HG02759 (cell line): ENCODE measurements around the gene LPA.
"Not testable (repeated sequence)": the region's sequence is repeated elsewhere in the genome, so short reads cannot be mapped to it uniquely, and the experiment has no call there.

Experiments used
- ATAC-seq: cut with Tn5 transposase; IDR thresholded peaks from one replicate; pipeline ENCODE4 v1.9.1; 2021; ENCODE audit warnings: mild to moderate bottlenecking, moderate library complexity; ENCODE audit not compliant: unreplicated experiment

The LPA gene

GRCh38 chr6:160664198-160664597, at the start of gene LPA:
LPA (minus strand) TSS chr6:160664275; CDS start chr6:160664214, 61 bp downstream.
- ATAC-seq, result not testable (repeated sequence)

DNA sequence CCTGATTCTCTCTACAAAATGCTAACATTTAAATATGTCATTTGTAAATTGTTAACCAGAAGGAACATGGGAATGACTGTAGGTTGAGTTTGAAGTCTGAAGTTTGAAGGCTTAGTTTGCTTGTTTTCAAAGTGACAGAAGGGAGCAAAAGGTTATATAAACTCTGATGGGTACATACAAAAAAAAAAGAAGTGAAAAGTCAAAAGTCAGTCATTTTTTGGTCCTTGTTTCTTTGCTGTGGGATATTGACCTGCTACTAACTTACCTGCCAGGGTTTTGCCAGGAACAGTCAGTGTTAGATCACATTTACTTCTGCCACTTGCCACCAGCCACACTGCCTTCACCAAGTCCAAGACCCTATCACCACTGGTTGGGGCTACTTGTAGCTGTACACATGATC, 44.9 kb upstream of the LPA start:
- not testable (repeated sequence) for ATAC-seq

GRCh38 chr6:160704688-160705087, 40.6 kb upstream of the LPA start:
- not testable (repeated sequence) for ATAC-seq

- not testable (repeated sequence) for ATAC-seq
Measured at GRCh38 chr6:160701918-160702680, 38.0 kb upstream of the LPA start, which contains the start of gene PLG. PLG (plus strand) TSS chr6:160702244; CDS start chr6:160702305, 61 bp downstream.

GRCh38 chr6:160697826-160698225, 33.8 kb upstream of the LPA start:
- ATAC-seq, result no peak

GRCh38 chr6:160696884-160697283, 32.8 kb upstream of the LPA start:
- ATAC-seq, result not testable (repeated sequence)

DNA sequence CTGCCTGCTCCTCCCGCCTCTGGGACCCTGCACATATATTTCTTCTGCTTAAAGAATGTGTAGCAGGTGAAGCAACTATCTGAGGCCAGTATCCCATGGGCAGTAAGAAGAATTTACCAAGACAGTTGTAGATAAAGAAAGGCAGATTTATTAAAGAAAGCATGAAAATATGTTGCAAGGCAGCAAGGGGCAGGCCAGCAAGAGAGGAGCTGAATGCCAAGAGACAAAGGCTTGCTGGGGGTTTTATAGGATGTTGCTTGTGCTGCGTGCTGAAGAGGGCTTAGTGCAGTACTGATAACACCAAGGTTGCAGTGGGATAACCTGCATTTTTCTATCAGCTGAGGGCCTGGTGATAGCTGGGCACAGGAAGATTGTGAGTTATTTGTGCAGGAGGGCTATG, 31.5 kb upstream of the LPA start:
- not testable (repeated sequence) for ATAC-seq

GRCh38 chr6:160695025-160695424, 30.9 kb upstream of the LPA start:
- ATAC-seq, result not testable (repeated sequence)

DNA sequence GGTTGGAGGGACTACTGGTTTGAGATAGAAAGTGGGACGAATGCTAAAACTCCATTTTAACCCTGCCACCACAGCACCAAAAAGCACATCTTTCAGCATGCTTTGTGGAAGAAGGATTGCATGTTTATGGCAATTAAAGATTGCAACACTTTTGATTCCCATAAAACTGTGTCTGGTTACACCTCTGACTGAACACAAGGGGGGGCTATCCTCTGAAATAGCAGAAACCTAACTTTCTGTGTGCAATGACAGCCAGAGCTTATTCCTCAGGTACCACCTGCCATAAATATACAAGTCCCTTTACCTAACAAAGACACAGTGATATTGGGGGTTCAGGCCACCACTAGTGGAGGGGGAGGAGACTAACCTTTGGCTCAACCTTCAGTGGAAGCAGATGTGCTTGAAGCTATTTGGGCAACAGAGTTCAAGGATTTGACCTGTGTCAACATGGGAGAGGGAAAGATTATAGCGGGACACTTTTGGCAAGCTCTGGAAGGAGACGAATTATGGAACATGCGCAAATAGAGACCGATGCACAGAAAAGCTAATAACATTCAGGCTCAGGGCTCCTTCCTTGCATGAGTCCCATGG, 28.4 kb upstream of the LPA start:
- ATAC-seq, result no peak

DNA sequence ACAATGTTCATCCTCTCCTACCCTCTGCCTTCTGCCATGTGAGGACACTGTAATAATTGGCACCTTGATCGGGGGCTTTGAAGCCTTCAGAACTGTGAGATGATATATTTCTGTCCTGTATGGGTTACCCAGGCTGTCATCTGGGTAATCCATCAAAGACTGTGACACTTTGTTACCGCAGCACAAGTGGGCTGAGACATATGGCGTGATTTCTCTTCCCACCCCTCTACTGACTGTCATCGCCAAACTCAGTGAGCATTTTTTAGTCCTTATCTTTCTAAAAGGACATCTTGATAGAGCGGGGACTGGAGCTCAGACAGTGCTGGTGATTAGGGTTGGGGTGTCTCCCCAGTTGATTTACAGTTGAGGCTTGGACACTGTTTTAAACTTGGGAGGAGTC, 27.5 kb upstream of the LPA start:
- no peak for ATAC-seq

DNA sequence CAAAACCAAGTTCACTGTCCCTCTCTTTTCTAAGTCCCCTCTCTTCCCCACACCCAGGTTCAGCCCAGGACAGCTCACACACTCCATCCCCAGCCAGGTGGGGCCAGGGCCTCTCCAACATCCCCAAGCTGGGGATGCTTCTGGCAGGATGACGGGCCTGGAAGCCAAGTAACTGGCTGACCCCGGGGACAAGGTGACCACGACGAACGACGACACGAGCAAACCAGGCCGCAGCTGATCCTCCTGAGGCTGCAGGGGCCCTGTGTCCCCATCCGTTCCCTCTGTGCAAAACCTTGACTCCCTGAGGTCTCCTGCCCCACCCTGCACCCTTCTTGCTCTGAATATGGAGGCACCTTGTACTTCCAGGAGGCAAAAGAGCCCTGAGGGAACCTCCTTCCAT, 26.4 kb upstream of the LPA start:
- no peak for ATAC-seq

DNA sequence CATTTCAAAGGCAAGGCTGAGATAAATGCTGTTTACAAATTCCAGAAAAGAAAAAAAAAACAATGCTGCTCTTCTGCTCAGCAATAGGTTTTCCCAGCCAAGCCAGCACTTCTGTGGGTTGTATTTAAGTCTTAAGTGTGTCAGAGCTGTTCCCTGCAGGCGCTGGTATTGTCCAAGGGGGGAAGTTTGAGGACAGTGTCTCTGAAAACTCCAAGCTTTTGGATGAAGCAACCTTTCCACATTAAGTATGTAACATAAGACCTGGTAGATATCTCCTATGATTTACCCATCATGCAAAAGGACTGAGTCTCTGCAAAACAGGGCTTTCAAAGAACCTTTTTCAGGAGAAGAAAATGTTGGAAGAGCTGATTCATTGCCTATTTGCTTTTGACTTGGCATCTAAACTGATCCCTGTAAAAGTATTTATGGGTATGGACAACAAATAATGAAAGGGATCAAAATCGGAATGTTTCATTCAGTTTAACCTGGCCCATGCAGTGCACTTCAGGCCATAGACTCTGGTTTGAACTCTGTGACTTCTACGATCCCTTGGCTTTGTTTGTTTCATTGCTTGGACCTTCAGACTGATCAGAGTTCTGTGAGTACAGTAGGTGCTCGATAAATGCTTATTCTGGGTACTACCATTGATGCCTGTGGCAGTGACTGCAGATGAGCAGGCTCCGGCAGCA, 21.8 kb upstream of the LPA start:
- no peak for ATAC-seq

DNA sequence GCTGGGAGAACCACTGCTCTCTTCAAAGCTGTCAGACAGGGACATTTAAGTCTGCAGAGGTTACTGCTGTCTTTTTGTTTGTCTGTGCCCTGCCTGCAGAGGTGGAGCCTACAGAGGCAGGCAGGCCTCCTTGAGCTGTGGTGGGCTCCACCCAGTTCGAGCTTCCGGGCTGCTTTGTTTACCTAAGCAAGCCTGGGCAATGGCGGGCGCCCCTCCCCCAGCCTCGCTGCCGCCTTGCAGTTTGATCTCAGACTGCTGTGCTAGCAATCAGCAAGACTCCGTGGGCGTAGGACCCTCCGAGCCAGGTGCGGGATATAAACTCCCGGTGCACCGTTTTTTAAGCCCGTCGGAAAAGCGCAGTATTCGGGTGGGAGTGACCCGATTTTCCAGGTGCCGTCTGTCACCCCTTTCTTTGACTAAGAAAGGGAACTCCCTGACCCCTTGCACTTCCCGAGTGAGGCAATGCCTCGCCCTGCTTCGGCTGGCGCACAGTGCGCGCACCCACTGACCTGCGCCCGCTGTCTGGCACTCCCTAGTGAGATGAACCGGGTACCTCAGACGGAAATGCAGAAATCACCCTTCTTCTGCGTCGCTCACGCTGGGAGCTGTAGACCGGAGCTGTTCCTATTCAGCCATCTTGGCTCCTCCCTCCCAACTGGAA, 21.2 kb upstream of the LPA start:
- ATAC-seq, result not testable (repeated sequence)

DNA sequence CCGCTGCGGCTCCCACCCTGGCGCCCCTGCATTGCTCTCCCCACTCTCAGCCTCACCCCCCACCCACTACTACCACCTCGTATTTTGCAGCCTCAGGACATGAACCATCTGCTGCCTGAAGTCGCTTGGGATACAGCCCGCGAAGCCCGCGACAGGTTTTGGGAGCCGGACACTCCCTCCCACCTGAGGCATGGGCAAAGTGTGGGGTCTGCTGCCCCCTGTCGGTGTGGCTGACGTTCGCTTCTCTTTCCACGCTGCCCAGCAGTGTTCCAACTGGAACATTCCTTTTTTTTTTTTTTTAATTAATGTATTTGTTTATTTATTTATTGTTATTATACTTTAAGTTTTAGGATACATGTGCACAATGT, 15.3 kb upstream of the LPA start:
- ATAC-seq, result no peak

DNA sequence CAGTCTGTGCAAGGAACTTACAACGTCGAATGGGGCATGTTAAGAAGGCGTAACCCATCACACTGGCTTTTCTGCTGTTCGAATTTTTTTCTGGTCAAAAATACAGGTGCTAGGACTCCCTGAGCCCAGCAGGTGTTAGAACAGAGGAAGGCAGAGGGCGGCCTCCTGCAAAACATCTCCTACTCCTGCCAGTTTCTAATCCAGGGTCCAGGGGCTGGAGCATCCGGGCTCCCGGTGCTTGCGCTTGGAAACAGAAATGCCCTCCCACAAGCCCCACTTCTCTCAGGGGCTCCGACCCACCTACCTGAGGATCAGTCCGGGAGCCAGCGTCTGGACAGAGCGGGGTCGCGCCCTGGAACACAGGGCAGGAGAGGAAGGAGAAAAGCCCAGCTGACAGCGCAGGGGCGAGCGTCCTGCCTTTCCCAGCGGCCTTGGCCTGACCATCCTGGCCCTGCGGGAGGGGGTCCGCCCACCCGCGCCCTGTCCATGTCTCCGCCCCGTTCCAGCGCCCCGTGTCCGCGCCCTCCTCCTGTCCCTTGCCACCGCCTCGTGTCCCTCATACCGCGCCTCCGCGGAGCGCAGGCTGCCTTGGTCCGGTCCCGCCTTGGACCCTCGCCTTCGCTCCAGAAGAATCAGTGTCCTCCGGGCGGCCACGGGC, 14.8 kb upstream of the LPA start:
- no peak for ATAC-seq

DNA sequence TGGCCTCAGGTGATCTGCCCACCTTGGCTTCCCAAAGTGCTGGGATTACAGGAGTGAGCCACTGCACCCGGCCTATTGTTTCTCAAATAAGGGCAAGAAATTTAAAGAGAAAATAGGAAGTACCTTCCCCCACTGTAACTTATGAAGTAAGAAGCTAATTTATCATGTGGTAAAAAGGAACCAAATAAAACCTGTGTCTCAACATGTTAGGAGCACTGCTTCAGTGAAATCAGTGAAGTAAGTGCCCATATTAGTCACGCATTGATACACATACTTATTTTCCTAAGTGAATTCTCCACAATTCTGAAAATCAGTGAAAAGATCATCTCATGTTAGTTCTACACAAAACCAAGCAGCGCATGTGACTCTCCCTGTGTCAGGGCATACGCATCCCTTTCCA, 14.2 kb upstream of the LPA start:
- no peak for ATAC-seq

DNA sequence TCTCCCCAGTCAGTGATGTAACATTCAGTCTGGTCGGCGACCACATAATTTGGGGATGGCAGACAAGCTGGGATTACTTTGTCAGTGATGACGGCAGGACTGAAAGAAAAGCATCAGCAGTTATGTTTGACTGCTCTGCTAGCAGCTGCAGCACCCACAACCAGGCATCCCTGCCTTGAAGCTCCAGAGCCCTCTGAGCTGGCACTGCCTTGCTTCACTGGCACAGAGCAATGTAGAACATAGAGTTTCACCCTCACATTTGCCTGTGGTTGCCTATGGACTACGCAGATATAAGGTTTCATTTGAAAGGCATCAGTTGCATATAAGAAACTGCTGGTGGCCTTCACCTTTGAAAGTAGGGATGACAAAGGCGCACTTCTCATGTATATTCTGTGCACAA, 12.3 kb upstream of the LPA start:
- ATAC-seq, result not testable (repeated sequence)

GRCh38 chr6:160668589-160668988, 4.5 kb upstream of the LPA start:
- no peak for ATAC-seq

DNA sequence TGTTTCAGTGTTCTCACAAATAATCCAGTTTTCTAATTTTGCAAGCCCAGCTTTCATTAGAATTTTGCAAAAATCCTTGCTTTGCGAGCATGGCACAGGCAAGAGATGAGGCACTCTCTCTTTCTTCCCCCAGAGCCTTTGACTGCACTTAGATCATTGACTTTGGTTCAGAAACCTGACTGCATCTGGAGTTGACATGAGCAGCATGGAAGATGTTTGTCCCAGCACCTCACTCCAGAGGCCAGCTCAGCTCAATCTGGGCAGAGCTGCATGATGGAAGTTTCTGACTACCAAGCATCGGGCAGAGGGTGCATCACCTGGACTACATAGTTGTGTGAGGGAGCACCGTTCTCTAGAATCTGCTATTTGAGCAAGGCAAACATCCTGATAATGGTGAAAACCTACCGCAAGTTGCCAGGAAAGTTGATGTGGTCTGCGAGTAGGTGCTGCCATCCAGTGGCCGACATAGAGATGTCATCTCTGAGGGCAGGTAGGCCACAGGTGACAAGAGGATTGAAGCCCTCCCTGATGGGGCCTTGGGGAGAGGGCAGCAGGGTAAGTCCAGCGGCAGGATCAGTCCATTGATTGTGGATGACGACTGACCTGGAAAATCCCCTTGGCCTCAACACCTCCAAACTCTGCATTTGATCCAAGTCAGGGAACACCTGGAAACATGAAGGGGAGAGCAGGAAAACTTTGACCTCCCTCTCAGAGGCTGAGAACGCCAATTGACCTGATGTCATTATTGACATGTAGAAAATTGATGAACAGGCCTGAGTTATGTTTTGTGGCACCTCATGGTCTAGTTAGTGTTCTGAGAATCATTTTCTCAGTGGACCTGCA, 3.8 kb upstream of the LPA start:
- ATAC-seq, result peak; percentile 89

- ATAC-seq, result no peak
Measured at GRCh38 chr6:160662842-160663241, 1.2 kb downstream of the LPA start.
